GM19025 (cell line): ENCODE results near the gene DIO1.
A peak's percentile ranks its signal among the peaks of the same experiment; 100 is the strongest.
"Not testable (repeated sequence)": the region's sequence is repeated elsewhere in the genome, so short reads cannot be mapped to it uniquely, and the experiment has no call there.

ENCODE experiments used
- ATAC-seq: cut with Tn5 transposase; IDR thresholded peaks from one replicate; pipeline ENCODE4 v1.9.1; 2021; ENCODE audit warnings: mild to moderate bottlenecking, low read depth, moderate library complexity; ENCODE audit not compliant: unreplicated experiment

DIO1 gene

DNA sequence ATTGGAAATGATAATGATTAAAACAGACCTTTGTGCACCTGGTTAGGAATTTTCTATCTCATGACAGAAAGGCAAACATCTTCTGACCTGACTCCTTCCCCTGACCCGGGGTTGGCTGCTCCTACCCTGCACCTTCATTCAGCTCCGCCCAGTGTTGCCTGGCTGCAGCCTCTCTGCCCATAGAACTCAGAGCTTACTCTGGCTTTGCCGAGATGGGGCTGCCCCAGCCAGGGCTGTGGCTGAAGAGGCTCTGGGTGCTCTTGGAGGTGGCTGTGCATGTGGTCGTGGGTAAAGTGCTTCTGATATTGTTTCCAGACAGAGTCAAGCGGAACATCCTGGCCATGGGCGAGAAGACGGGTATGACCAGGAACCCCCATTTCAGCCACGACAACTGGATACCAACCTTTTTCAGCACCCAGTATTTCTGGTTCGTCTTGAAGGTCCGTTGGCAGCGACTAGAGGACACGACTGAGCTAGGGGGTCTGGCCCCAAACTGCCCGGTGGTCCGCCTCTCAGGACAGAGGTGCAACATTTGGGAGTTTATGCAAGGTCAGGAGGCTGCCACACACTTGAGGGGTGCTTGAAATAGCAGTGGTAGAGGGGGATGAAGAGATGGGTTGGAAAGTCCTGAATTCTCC lies at the start of gene DIO1:
Gene DIO1, plus strand, starts transcription at position 189 of the 638 bp plus-strand sequence. Its CDS starts 24 bp downstream, at position 213.
- ATAC-seq: no peak

DNA sequence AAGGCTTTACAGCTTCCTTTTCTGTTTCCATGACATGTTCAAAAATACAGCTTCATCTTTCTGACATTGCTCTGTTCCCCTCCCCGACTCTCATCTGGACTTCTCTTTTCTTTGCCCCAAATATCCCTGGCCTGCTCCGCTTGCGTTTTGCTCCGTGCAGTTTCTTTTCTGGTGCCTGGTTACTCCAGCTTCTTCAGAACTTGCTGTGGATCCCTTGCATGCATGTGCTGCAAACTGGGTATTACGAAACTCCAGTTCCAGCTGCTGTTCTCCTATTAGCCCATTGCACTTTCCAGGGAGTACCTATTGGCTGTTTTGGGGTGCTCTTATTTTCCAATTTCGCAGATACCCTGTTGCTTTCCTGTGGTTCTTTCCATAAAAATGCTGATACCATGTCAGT lies 46.0 kb upstream of the DIO1 start:
- no peak for ATAC-seq

DNA sequence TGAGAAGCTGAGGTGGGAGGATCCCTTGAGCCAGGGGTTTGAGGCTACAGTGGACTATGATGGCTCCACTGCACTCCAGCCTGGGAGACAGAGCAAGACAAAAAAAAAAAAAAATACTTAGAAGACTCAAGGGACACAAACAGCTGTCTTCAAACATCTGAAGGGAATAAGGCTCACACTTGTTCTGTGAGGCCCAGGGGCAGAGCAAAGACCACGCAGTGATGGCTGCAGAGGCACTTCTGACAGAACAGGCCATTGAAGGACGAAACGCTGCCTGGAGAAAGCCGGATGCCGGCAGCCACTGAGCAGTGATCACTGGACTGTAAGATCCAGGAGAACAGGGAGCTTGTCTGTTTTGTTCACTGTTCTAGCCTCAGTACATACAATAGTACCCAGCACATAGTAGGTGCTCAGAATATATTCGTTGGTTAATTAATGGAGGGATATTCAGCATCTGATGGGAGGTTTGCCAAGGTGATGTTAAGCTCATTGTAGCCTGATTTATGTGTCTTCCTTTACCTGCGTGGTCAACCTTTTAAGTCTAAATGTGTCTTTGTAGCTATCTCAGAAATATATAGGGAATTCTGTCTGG lies 43.8 kb upstream of the DIO1 start:
- ATAC-seq: no peak

DNA sequence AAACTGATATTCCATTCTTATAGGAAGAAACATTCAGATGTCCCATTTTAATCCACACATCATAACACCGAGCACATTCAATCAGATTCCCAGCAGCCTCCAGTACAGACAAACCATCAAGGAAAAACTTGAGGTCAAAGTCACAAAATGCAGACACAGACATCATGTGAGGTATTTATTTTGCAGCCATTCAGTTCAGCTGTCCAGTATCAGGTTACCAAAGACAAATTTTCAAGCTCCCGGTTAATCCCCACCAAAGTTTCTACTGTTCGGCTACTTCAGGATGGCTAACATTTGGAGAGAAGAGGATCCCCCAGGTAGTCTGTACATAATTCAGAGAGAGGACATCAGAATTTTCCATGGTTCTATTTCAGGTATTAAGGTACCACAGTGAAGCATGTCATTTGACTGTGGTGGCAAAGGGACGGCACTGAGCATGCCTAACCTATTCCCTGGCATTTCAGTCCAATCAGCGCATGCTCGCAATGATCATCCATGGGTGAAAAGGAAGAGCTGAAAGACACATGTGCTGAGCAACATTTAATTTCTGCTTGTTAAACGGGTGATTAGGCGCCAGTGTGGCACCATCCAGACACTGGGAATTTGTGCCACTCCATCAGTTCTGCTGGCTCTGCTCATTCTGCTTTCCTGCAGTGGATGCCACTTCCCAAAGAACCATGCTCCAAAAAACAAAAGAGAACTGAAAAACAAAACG lies 42.3 kb upstream of the DIO1 start:
- no peak for ATAC-seq

DNA sequence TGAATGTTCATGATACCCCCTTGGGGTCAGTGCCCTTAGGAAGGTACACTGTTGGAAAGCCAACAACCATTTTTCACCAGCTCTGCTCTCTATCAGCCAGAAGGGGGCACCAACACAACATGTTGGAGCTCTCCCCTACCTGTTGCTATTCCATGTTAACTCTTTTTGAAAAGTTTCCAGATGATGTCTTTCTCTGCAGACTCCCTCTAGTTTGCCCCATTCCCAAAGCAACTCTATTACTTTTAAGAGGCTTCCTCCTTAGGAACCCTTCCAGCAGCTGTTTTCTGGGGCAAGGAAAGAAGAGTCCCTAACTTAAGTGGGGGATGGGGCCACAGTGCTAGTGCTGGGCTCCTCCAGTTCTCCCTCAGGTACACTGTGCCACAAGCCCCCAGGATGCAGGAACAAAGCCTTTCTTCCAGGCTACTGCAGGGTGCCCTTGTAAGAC lies 33.0 kb upstream of the DIO1 start:
- ATAC-seq: no peak

DNA sequence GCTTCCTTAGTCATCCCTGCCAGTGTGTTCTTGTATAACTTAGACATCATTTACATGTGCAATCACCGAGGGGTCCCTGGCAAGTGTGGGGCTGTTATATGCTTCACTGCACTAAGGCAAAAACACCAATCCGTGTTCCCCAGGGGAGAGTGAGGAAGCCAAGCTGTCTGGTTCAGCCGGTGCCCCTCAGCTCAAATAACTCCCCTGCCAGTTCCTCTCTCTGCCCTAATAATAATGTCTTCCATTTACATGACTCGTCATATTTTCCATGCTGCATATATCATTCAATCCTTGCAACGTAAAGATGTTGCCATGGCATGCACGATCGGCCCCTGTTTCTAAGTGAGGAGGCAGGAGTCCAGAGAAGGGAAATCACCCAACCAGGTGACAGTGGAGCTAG lies 31.5 kb upstream of the DIO1 start:
- no peak for ATAC-seq

DNA sequence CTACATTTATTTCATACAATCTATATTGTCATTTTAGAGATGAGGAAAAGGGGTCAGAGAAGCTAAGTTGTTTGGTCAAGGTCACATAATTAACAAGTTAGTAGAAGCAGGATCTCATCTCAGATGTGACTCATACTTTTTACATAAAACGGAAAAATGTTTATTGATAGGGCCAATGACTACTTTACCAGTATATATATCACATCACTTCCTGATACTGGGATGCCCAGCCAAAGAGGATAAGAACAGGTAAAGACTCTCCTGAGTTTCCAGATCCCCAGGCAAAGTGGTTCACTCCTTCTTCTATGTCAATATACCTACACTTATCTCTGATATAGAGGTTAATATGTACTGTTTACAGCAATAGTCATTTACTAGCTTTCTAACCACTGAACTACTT lies 25.4 kb upstream of the DIO1 start:
- ATAC-seq: no peak

DNA sequence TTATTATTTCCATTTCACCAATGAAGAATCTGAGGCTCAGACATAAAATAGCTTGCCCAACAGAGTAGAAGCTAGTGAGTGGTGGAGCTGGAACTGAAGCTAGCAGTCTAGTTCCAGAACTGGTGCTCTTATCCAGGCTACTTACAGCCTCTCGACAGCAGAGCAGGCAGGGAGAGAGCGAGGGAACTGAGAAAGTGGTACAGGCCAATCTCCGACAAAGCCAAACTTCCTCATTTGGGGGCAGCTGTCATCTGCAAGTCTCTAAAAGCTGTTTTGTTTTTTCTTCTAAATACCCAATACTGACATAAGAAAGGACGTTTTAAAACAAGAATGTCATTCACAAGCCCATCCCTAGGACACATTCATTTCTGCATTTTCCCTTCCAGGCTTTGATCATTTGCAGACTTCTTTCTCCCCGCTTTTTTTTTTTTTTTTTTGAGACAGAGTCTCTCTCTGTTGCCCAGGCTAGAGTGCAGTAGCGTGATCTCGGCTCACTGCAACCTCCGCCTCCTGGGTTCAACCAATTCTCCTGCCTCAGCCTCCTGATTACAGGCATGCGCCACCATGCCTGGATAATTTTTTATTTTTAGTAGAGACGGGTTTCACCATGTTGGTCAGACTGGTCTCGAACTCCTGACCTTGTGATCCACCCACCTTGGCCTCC lies 24.4 kb upstream of the DIO1 start:
- no peak for ATAC-seq

DNA sequence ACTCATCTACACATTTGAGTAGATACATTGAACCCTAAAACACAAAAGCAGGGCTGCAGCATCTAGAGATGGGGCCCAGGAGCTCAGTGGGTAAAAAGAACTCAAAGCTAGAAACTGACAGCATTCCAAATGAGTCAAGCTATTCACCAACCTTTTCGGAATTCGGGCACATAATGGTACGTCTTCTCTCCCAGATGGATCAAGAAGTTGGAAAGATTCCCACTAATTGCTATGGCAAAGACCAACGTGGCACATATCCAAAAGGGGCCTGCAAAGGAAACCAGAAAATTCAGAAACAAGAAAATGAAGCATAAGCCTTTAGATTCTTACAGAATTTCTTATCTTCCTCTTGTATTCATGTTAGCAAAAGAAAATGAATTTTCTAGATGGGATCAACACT lies 22.8 kb upstream of the DIO1 start:
- no peak for ATAC-seq

DNA sequence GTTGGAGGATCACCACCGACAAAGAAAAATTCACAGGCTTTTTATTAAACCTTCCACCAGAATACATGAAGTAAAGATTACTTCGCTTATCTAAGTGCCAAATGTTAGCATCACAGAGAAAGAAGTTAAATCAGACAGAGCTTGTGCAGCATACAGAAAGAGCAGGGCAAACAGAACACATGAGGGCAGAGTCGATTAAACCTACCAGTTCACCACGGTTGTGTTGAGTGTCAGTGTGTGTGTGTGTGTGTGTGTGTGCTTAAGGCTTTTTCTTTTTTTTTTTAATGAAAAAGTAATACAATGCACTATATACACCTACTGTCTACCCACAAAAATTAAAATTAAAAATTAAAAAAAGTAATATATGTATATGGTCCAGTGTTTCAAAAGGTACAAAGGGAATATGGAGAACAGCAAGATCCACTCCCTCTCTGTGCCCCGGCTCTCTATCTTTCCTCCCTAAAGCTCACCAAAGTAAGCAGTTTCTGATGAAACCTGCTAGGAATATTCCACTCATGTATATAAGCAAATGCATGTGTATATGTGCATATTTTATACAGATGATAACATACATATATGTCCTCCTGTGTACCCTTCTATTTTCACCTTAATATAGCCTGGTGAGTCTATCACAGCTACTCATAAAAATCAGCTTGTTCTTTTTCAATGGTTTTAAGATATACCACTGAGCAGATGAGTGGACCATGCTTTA lies 22.1 kb upstream of the DIO1 start:
- ATAC-seq: no peak

DNA sequence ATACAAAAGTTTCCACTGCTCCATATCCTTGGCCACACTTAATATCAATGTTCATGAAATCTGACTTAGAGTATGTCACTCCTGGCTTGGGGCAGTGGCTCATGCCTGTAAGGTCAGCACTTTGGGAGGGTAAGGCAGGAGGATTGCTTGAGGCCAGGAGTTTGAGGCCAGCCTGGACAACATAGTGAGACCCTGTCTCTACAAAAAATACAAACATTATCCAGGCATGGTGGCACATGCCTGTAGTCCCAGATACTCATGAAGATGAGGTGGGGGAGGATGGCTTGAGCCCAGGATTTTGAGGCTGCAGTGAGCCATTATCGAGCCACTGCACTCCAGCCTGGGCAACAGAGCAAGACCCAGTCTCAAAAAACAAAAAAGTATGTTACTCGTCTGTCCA lies 18.8 kb upstream of the DIO1 start:
- not testable (repeated sequence) for ATAC-seq

DNA sequence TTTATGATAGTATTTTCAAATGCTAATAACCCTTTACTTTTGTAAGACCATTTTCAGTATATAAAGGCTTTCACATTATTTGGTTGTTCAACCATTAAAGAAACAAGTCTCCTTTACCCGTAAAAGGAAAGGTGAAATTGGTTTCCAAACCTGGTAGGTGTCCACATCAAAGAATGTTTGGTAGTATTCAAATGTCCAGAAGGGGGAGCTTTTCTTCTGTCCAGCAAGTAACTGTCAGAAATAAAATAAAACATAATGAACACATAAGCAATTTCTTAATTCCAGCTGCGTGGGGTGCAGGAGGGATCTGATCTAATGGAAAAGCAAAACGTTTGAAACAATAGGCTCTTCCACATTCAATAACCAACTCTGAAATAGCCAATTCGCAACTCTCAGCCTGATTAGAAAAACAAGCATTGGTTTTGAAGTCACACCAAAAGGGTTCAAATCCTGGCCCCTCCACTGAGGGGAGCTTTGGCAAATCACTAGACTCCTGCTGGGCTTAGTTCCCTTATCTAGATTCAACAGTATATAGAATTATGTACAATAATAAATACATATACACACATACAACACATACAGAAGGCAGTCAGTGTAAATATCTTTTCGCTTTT lies 15.4 kb upstream of the DIO1 start:
- no peak for ATAC-seq

DNA sequence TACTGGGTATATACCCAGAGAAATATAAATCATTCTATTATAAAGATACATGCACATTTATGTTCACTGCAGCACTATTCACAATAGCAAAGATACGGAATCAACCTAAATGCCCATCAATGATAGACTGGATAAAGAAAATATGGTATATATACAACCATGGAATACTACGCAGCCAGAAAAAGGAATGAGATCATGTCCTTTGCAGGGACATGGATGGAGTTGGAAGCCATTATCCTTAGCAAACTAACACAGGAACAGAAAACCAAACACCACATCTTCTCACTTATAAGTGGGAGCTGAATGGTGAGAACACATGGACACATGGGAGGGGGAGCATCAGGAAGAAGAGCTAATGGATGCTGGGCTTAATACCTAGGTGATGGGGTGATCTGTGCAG lies 12.1 kb upstream of the DIO1 start:
- not testable (repeated sequence) for ATAC-seq

DNA sequence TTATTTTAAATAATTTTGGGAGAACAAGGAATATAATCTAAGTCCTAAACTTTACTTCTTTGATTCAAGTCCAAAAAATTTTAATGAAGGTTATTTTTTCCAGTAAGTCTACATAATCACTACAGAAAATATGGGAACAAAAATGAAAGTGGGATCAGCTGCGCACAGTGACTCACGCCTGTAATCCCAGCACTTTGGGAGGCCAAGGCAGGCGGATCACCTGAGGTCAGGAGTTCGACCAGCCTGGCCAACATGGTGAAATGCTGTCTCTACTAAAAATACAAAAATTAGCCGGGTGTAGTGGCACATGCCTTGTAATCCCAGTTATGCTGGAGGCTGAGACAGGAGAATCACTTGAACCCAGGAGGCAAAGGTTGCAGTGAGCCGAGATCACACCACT lies 10.4 kb upstream of the DIO1 start:
- ATAC-seq: not testable (repeated sequence)

DNA sequence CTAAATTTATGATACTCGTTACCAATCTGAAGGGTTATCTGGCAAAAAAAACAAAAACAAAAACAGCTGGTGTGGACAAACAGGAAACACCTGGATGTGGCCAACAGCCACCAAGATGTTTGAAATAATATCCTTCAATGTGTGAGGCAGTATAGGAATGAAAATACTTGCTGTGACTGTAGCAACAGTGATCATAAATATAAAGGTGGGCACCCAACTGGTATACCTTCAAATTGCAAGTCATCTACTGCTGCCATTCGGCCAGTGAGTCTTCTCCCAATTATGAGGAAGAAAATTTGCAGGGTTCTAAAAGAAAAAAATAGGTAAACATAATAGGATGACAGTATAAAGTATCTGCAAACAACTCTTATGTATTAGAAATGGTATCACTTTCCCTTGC lies 5.3 kb upstream of the DIO1 start:
- no peak for ATAC-seq

DNA sequence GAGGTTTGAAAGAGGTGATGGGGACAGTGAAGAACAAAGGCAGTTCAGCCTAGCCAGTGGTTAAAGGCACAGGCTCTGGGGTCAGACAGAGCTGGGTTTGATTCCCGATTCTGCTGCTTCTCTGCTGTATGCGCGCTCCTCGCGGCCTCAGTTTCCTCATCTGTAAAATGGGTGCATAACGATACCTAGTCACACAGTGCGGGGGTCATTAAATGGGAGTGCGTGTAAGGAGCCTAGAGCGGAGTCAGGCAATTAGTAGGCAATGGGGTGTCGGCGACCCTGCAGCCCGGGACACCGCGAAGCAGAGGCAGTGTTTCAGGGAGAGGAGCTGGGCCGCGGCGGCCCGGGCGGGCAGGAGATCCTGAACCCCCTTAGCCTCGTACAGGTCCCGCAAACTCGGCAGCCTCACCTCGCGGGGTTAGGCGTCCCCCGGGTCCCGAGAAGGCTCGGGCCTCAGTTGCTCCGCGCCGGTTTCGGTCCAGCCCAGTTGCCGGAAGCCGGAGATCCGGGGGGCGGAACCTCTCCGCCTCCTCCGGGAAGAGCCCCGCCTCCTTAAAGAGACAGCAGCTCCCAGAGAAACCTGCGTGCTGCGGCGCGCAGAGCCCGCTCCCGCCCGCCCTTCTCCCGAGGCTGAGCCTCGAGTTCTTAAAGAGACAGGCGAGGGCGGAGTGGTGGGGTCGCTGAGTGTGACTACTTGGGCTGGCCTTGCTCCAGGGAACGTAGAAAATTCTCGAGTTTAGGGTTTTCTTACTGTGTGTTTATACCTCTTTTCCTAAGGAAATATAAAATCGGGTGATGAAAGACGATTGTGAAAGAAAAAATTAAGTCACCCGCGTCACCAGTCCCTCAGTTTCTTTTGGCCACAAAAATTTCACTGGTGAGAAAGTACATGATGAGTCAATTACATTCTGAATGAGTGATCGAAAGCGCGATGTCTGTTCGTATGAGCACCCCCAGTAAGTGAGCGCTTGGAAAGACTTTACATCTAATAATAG lies 4.4 kb upstream of the DIO1 start, which contains the start of gene YIPF1:
Gene YIPF1, minus strand, starts transcription at position 494 of the 995 bp plus-strand sequence. CDS start 860 bp downstream, outside the sequence.
- peak; percentile 96 for ATAC-seq

DNA sequence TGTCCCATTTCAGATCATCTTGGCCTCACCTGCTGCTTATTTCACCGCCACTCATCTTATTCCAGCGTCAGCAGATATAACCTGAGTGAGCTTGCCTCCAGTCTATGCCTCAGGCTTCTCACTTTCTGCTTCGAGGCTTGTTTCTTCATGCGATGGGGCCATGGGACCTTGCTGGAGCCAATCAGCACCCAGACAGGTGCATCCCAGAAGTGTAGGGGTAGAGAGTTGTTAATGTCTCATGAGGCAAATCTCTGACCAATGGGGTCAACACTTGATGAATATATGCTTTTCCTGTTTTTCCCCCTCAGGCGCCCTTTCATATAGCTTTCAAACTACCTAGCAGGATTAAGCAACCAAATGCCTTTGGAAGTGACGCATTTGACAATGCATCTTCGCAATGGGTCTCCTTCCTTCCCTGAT lies 3.5 kb upstream of the DIO1 start:
- ATAC-seq: no peak

DNA sequence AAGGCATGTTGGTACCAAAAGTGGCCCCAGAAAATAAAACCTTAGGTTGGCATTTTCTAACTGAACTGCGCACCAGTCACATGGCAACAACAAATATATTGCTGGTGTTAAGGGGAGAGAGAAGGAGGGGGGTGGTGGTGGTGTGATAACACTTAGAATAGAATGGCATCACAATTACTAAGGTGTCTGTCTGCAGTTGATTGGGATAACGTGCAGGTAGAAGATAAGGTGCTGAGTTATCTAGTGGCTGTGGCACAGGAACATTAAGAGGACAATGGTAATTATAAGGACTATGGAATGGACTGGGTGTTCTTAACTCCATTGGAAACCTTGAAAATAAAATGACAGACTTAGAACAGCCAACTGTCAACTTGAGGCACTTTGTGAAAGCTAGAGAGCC lies 3.0 kb upstream of the DIO1 start:
- no peak for ATAC-seq

DNA sequence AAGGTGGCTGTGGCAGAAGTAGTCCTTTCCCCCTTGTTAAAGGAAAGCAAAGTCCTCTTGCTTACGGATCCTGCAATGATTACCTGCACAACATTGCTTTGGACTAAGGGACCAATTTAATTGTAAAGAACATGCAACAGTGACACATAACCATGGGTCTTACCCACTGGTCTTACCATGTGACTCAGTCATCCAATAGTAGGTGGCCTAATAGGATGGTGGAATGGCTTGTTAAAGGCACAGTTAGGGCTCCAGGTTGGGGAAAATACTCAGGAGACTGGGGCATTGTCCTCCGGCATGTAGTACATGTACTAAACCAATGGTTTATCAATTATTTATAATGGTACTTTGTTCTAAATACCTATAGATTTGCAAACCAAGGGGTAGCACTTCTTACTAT lies 2.3 kb upstream of the DIO1 start:
- no peak for ATAC-seq
